GM18858 (cell line): ENCODE measurements around the gene FER.

Experiments
- ATAC-seq: cut with Tn5 transposase; IDR thresholded peaks from one replicate; pipeline ENCODE4 v1.9.1; 2021; ENCODE audit not compliant: unreplicated experiment

FER gene

DNA sequence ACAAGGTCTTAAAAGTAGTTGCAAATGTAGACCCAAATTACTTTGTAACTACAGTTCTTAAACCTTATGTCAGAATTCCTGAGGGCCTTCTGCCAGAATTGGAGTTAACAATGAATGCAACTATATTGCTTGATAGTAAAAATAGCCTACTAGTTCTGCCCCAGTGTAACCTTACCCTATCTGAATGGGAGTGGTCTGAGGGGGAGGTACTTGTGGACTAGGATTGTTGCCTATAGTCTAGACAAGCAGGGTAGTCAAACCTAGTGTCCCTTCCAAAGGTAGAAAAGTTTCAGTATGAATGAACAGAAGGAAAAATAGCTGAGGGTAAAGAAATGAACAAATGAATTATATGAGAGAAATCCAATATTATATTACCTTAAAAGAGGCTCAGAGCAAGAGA lies 419.9 kb downstream of the FER start:
- no peak for ATAC-seq

DNA sequence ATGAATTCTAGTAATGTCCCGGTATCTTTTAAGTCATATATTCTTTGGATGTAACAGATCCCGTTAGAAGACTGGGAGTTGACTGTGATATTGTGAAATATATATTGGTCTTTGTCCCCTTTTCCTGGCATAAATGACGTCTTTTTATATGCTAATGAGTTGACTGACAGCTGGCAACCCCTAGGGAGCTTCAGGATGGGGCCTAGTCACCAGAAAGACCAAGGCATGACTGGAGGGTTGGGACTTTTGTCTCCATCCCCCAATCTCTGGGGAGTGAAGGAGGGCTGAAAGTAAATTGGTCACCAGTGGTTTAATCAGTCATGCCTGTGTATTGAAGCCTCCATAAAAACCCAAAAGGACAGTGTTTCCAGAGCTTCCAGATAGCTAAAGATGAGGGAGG lies 420.5 kb downstream of the FER start:
- ATAC-seq: no peak

DNA sequence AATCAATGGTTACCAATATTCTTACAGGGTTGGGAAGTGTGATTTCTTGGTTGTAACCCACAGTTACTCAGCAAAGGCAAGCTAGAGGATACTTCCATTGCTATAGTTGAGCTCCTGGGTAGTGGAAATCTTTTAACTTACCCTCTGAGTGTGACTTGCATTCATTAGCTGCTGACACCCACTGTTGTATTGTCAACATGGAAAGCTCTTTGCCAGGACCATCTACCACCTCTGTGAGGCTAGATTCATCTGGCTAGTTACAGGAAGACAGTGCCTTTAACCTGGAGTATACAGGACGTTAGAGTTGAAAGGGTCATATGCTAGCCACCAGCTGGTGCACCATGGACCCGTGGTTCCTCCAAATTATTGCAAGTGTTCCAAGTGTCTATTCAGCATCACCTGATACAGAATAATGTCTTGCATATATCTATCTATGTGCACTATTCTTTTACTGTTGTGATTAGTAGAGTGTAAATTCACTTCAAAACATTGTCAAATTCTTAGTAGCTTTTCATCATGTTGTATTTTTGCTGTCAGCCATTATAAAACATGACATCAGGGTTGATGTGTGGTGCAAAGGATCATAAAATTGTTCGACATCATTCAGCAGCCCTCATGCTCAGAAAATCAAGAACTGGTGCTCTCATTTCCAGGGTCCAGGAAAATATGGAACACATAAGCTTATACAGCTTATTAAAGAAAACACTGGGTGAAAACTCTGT lies 423.1 kb downstream of the FER start:
- ATAC-seq: no peak

DNA sequence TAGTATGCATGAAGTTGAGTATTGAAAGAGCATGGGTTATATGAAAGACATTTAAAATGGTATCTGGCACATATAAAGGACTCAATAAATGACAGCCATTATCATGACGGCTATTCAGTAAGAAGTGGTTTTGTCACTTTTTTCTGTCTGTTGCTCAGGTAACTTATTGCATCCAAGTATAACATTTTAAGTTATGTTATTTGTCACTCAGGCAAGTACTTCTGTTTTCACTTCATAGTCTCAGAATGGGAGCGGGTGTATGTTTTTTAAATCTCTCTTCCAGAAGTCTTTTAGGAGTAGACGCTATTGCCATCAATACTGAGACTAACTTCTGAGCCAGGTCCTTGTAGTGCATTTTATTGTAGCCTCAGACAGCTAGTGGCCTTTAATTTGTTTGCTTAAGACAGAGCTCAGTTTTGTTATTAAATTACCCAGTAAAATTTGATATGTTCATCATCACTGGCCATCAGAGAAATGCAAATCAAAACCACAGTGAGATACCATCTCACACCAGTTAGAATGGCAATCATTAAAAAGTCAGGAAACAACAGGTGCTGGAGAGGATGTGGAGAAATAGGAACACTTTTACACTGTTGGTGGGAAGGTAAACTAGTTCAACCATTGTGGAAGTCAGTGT lies 423.9 kb downstream of the FER start:
- ATAC-seq: peak; percentile 87

DNA sequence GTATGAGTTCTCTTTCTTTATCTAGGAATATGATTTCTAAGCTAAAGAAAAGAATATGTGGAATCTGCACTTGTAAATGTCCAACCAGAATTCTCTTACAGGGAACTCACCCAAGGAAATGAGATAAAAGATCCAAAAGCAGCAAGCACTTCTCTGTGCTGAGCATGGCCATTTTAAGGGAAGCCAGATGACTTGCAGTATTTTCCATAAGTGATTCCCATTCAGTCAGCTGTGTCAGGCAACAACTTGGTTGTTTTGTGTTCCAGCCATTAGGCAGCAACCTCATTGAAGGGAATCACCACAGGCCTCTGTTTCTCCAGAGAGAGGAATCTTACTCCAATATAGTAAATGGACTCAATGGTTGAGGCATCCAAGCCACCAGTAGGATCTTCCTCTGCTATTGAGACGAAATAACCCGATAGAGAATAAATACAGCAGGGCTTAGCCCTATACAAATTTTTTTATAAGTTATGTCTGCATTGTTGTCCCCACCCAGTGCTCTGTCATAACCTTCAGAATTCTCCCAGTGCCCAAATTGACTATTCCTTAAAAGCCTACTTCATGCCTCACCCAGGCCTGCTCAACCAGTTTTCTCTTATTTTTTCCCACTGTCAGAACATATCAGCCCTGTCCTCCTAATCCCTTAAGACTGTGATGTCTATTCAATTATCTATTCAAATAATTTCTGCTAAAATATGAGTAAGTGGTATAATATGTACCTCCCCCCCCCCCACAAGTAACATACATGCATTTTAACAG lies 425.5 kb downstream of the FER start:
- ATAC-seq: no peak

DNA sequence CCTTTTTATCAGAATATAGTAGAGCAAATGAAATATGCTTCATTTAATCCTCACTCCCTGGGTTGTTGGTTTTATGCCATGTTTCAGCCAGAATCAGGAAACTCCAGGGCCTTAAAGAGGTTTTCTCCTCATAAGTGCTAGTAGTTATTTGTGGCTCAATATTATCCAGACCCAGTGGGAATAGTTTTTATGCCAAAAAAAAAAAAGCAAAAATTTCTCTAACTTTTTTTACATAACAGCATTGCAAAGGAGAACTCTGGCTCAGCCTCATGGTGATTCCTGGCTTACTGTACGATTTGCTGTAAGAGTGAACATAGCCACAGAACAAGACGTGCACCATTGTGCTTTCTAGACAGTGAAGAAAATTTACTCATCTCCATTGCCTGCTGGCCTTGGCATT lies 429.5 kb downstream of the FER start:
- no peak for ATAC-seq

DNA sequence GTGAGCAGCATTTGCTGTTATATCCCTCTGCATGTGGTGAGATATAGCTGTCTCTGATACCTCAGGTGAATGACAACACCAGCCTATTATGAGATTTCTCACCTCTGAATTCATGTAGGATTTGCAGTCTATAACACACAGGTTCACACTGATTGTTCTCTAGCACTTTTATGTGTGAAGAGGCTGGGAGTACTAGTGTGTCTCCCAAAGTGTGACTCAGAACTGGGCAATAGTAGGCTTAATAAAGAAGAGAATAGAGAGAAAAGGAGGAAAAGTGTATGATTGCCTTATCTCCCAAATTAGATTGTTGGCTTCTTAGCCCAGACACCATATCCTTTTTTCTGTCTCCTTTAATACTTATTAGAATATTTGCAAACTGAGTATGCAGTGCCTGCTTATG lies 430.1 kb downstream of the FER start:
- no peak for ATAC-seq

DNA sequence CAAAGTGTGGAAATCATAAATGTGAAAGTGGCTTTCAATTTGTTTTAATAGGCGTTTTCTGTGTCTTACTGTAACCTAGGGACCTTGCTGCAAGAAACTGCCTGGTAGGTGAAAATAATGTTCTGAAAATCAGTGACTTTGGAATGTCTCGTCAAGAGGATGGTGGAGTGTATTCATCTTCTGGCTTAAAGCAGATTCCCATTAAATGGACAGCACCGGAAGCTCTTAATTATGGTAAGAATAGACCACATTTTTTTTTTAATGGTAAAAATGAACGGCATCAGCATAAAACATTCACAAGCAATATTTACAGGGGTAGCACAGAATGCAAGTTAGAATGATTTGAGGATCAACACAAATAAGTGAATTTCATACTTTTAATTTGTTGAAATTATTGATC lies 433.0 kb downstream of the FER start:
- ATAC-seq: no peak

DNA sequence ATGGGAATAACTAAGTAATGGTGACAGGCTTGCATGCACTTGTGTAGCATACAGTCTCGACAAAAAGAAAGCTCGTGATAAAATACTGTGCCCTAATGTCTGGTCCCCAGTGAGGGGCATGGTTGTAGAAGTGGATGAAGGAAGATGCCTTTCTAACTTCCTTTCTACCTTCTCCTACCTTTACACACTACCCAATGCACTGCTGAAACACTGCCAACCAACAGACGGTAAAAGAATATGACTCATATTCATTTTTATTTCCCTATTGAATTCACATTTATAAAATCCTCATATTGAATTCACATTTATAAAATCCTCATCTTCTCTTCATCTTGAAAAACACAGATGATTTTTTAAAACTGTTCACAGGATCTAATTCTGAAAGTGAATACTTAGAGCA lies 439.1 kb downstream of the FER start:
- ATAC-seq: no peak

DNA sequence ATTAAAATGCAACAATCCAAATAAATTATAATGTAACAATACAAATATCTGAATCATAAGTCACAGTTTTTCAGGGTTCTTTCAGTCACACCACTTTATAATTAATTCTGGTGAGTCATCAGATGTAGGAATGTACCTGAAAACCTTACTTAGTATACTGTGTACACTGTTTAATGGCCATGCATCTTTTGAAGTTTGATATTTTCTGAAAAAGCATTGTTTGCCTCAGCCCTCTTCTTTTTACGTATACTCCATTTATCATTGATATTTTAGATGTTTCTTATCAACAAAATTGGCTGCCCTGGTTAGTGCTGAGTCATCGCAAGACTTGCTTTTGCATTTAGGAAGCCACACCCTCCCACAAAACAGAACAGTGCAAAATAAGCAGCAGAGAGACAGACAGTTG lies 443.5 kb downstream of the FER start:
- peak; percentile 58 for ATAC-seq

DNA sequence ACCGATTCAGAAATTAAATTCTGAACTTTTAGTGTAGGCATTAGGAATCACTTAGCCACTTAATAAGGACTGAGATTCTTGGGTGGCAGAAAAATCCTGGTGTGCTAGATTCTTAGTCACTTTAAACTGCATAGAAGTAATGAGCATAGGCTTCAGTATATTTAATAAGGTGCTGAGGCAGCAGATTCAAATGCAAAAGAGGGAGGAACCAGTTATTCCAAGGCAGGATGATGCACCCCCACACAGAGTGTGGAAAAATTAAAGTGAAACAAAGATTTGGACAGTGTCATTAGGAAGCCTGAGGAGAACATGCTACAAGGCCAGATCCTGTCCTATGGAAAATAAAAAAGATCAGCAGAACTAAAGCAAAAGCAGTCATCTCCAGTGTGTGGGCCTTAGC lies 444.3 kb downstream of the FER start:
- ATAC-seq: no peak

DNA sequence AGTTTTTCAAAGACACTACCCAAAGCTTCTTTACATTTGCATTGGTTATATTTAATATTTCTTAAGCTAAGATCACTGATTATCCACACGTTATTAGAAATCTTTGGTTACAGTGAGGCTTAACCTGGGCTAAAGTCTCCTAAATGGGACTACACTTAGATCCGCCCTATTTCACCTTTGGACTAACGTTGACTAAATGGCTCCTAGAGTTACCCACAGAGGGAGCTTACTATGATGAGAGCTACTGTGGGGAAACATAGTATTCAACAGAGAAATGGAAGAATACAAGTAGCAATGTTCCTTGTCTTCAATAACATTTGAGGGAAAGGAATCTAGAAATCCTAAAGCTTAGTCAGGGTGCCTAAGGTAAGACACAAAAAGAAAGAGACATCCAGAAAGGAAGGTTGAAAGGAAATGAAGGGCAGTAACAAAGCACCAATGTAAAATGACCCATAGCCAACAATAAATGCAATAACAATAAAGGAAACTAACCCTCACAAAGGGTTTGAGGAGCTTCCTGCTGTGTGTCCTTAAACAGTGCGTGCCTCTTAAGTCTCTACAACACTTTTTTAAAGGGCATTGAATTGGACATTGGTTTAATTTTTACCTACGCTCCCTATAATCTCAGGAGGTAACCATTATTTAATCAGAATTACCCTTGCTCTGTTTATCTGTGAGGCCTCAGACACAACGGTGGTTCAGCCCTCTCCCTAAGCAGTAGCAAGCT lies 445.0 kb downstream of the FER start:
- no peak for ATAC-seq

DNA sequence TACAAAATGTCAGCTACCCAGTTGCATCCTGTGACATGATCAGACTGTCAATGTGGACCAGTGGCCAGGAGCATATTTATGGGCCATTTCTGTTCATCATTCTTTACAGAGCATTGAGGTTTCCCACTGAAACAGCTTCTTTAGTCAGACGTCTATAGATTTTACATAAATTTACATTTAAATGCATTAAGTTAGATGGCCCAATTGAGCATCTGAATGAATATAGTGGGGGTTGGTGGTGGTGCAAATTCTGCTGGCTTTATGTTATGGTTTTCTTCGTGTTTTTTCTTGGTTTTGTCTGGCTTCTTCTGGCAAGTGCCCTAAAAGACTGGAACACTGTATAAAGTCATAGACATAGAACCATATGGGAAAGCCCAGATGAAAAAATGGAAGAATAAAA lies 448.0 kb downstream of the FER start:
- ATAC-seq: no peak

DNA sequence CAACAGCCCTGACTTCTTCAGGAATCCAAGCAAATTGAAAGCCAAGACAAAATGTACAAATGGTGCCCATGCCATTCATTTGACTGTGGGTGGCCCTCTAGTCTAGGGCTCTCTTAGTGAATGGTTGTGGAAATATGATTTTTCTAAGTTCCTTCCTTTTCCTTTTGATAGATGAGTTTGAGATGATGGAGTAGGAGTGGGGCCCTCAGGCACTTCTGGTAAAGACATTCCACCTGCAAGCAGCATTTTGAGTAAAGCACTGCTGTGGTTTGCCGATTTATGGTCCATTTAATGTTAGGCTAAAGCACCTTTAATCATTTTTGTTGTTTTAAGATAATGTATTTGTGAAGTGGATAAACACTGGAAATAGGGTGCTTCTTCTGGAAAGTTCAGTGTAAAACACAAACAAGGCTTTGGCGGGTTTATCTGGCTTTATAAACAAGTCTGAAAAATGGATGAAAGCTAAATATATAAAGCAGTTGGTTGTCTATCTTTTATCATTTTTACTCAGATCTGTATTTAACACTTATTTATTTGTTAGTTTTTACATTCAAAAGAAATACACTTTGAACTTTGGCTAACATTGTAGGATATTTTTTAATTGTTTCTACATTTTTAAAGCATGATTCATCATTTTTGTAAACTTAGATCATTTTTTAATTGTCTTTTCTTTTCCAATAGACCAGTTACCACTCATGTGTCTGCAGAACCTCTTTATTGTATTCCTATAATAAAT lies 448.6 kb downstream of the FER start:
- no peak for ATAC-seq

DNA sequence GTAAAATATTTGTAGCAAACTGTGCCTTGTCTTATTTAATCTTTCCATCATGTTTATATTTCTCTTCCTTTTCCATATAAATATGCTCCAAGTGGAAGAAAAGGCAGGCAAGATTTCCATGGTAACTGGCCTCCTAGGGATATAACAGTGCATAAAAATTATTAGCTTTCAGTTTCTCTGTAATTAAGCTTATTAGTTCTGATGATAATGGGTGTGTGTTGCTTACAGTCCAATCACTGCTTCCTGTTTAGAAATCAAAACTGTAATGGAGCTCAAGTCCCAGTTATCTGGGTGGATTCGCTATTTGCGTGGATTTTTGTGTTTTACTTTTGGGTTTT lies 449.1 kb downstream of the FER start:
- no peak for ATAC-seq

DNA sequence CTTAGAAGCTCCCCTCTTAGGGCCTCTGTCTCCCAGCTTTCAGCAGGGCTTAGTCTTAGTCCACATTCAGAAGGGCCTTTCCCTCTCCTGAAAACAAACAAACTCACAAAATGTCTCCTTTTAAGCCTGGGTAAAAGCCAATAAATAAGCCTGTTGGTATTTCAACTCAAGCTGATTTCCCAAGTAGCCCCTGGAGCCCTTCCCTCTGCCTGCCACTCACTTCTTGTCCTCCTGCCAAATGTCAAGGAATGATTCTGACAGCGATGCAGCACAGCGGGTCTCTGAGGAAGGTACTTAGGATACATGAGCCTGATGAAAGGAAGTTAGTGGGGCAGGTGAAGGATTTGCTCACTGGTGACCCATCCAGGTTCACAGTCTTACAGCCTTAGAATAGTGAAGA lies 451.6 kb downstream of the FER start:
- ATAC-seq: no peak

DNA sequence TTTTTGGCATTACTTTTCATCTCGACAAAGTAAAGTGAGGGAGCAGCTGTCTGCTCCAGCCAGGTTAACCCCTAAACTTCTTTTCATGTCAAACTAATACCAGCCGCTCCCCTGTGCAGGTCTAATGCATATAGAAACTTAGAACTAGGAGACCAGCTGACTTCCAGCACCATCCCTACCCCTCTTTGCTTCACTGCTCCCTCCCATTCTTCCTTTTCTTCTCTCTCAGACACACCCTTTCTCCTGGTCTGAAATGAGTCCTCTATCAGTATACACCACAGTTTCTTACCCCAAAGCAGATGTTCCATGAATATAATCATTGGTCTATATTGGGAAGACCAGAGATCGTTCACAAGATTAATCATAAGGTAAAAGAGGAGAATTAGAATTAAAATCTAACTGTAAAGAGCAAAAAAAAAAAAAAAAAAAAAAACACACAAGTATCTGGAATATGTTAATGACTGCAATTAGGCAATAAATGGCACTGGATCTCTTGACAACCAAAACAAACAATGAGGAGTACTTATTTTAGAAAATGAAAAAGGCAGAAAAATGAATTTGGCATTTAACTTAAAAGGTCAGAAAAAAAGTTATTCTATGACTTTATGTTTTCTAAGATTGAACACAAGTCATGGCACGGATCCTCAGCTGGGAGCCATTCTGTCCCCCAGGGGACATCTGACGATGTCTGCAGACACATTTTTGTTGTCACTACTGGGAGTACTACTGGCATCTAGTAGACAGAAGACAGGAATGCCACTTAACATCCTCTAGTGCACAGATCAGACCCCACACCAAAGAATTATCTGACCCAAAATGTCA lies 452.3 kb downstream of the FER start:
- ATAC-seq: no peak

DNA sequence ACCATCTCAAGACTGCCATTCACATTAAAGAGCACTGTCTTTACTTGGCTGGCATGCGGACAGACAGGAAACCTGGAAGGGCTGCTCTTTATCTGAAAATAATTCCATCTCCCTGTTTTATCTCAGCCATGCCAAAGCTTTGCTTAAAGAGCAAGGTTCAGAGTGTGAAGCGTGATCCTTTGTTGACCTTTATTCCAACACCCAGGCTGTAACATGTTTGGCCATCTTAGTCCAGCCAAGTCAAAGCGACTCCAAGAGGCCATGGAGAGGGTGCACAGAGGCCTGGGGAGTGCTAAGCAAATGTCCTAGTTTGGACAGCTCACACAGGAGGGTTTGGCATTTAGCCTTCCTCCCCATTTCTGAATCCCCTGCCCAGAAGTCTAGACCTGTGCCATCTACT lies 467.3 kb downstream of the FER start:
- no peak for ATAC-seq

DNA sequence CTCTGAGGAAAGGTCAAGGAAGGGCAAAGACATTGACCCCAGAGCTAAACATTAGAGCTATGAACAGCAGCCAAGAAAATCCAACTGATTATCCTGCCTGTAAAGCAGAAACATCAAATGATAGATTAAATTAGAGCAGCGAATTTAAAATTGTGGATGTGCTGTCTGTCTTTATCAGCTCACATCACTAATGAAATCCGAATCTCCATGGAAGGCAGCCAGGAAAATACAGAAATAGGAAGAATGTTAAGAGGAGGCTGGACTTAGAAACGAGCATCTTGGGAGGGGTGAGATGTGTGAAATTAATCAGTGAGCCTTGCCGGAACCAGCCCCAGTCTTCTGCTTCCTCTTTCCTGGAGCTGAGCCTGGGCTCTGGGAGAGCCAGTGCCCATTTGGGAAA lies 471.1 kb downstream of the FER start:
- no peak for ATAC-seq

DNA sequence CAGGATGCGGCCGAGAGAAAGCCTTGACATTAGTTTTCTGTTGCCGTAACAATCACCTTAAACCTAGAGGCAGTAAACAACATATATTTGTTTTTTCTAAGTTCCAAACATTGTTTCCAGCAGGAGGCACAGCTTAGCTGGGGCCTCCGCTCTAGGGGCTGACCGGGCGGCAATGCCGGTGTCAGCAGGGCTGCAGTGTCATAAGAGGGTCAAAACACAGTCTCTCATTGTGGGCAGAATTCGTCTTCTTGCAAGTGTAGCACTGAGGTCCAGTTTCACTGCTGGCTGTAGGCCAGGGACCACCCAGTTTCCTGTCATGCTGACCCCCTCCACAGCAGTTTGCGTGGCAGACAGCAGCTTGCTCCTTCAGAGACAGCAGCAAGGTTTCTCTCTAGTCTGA lies 475.8 kb downstream of the FER start:
- ATAC-seq: no peak
